OCI-LY3 (cell line): ENCODE results near the gene DOCK11.

ENCODE experiments used
- CTCF ChIP-seq: fragments of 200-600, 300-600 bp; sonication (generic); IDR thresholded peaks from 2 replicates; pipeline ENCODE4 v1.5.1; 2014; ENCODE audit warnings: antibody characterized with exemption, low read length, low read depth
- EZH2phosphoT487 ChIP-seq: fragments of 200-600 bp; shearing (Covaris generic); IDR thresholded peaks from 2 replicates; pipeline ENCODE4 v1.6.1; 2018; ENCODE audit warnings: antibody characterized with exemption, mixed run types, low read depth

- TF ChIP-seq CTCF (no peak), EZH2phosphoT487 (no peak)
Observed at GRCh38 chrX:118632862-118633261, 137.2 kb downstream of the DOCK11 start.
